AG09319 (cell line): Measurements from ENCODE around the gene ATP9A.
"Not testable (repeated sequence)": the region's sequence is repeated elsewhere in the genome, so short reads cannot be mapped to it uniquely, and the experiment has no call there.

Experiments
- DNase-seq: peaks from one replicate; pipeline ENCODE4 v3.0.0-alpha.2; 2010; ENCODE audit warnings: low read depth; ENCODE audit errors: extremely low read depth
- TF ChIP-seq, protein P1 (sequence below): IDR thresholded peaks from 2 replicates; pipeline ENCODE4 v1.5.1; 2011; ENCODE audit warnings: low read depth, mild to moderate bottlenecking, inconsistent platforms, low read length, moderate library complexity

ATP9A gene

DNA sequence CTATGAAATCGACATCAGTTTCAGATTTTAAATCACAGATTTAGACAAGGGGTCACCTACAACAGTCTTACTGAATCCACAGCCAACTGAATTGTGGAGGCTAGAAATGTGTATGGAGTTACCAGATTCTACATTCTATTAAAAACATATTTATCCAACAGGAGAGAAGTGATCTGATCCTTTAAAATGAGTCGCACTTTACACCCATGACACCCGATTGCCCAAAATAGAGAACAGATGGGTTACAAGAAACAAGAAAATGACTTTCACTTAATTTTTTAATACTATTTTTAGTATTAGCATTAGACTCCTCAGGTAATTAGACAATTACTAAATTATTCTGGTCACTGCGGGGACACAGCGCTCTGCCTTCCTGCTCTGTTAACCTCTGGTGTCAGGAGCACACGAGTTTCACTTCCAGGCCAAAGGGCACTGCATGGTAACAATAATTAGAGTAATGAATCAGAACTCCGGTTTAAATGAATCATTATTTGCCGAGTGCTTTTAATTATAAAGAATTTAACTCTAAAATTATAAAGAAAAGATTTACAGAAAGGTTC, 108.6 kb downstream of the ATP9A start:
- no peak for DNase-seq
- TF ChIP-seq, protein P1, sequence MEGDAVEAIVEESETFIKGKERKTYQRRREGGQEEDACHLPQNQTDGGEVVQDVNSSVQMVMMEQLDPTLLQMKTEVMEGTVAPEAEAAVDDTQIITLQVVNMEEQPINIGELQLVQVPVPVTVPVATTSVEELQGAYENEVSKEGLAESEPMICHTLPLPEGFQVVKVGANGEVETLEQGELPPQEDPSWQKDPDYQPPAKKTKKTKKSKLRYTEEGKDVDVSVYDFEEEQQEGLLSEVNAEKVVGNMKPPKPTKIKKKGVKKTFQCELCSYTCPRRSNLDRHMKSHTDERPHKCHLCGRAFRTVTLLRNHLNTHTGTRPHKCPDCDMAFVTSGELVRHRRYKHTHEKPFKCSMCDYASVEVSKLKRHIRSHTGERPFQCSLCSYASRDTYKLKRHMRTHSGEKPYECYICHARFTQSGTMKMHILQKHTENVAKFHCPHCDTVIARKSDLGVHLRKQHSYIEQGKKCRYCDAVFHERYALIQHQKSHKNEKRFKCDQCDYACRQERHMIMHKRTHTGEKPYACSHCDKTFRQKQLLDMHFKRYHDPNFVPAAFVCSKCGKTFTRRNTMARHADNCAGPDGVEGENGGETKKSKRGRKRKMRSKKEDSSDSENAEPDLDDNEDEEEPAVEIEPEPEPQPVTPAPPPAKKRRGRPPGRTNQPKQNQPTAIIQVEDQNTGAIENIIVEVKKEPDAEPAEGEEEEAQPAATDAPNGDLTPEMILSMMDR, result no peak

DNA sequence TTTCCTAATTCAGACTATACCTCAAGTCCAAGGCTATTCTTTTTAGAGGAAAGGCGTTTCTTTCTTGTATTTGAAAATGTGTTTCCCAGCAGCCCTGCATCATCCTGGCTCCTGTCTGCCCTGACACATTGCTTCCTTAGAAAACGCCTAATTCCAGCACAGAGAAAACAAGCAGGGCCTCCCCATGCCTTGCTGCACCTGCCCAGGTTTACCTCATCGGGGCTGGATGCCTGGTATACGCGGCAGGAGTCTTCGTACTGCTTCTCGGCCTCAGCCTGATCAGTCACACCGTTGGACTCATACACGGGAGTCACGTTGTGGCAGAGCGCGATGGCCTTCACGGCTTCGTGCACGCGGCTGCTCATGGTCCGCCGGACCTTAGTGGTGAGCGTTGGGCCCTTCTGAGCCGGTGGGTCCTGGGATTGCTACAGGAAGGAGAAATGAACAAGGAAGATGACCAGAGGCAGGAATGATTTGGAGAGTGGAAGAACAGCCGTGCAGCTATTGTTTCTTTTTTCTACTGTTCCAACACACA, 111.4 kb downstream of the ATP9A start:
- TF ChIP-seq, protein P1, result no peak
- DNase-seq, result no peak

GRCh38 chr20:51656089-51656488, 112.1 kb downstream of the ATP9A start:
- not testable (repeated sequence) for DNase-seq

DNA sequence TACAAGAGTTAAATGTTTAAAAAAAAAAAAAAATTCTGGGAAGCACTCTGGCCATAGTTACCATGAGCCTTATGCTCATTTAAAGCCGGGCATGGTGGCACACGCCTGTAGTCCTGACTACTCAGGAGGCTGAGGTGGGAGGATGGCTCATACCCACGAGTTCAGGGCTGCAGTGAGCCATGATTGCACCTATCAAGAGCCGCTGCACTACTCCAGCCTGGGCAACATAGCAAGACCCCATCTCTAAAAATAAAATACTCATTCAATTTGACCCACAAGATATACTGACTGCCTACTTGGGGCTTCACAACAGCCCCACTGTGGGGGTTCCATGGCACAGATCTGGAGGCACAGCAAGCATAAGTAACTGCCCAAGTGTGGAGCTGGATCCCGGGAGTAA, 113.7 kb downstream of the ATP9A start:
- TF ChIP-seq, protein P1, result no peak

GRCh38 chr20:51654060-51654459, 114.1 kb downstream of the ATP9A start:
- no peak for DNase-seq
- TF ChIP-seq, protein P1, result no peak

More for the DNA sequence above, 113.7 kb downstream of the ATP9A start:
- no peak for DNase-seq

DNA sequence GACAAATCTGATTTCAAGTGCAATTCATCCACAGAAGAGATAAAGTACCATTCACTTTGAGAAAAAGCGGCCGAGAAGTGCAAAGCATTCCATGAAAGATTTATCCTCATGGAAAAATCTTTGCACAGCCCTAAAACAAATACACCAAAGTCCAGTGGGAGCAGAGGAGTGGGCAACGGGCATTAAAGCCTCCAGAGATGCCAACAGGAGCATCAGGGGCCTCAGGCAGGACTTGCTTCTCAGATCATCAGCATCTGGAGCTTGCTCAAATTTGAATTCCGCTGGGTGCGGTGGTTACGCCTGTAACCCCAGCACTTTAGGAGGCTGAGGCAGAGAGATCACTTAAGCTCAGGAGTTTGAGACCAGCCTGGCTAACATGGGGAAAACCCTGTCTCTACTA, 115.0 kb downstream of the ATP9A start:
- TF ChIP-seq, protein P1, result no peak
- no peak for DNase-seq

DNA sequence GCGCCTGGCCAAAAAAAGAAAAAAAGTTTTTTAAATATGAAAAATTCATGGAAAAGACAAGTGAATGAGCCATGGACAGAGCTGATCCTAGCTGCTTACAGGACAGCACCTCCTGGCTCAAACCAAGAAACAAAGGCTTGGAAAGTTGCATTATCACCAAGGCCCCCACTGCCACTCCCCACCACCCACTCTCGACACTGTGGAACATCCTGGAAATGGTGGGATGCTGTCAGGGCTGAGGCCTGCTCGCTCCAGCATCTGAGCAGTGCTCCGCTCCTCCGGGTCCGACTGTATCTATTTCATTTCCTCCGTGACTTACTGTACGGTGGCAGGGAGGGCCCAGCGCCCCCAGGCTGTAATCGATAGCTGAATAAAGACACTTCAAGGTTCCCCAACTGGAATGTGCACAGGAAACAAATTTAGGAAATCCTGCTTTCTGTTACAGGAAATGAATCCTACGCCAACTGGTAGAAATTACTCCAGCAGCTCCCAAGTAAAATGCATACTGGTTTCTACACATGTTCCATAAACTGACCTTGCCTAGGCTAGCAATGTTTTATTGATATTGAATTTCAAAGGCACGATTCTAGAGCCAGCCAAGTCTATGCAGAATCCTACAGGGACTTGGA, 116.2 kb downstream of the ATP9A start:
- no peak for DNase-seq
- TF ChIP-seq, protein P1, result no peak
